Measurements from ENCODE around the gene LGR4. TPM values are rescaled to one million over a fixed set of nuclear protein-coding genes. Genes with fewer than 3 reads are reported as not detected.

The LGR4 gene
- total and polyA plus RNA-seq, 2 donors (not counting 1 experiment from before 2014, with no cell fraction given), result 0.92 to 3.3 TPM

DNA sequence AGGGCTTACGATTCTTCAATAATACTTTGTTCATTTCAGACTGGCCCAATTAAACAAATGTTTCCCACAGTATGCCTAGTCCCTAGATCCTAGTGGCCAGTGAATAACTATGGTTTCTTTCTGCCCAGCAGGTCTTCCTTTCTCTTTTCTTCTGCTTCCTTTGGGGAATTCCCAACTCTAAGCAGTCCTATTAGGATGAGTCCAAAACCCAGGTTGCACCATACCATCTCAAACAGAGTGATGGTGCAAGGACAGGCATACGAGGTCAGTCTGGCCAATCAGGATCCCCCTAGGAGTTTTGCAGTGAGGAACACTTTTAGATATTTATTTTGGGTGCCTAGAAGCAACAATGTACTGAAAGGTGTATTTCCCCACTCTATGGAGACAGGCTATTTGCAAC is 68.2 kb downstream of the LGR4 start:
- ATAC-seq (ENCODE audit: low read depth) (no peak), DNase-seq (no peak)
- TF ChIP-seq EZH2 (IDR thresholded peaks at IDR 0.05; ENCODE audit: borderline replicate concordance, insufficient read depth, low read depth, low read length, poor library complexity, severe bottlenecking), result no peak
- TF ChIP-seq, protein P1, sequence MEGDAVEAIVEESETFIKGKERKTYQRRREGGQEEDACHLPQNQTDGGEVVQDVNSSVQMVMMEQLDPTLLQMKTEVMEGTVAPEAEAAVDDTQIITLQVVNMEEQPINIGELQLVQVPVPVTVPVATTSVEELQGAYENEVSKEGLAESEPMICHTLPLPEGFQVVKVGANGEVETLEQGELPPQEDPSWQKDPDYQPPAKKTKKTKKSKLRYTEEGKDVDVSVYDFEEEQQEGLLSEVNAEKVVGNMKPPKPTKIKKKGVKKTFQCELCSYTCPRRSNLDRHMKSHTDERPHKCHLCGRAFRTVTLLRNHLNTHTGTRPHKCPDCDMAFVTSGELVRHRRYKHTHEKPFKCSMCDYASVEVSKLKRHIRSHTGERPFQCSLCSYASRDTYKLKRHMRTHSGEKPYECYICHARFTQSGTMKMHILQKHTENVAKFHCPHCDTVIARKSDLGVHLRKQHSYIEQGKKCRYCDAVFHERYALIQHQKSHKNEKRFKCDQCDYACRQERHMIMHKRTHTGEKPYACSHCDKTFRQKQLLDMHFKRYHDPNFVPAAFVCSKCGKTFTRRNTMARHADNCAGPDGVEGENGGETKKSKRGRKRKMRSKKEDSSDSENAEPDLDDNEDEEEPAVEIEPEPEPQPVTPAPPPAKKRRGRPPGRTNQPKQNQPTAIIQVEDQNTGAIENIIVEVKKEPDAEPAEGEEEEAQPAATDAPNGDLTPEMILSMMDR (IDR thresholded peaks at IDR 0.05), result no peak
- Histone ChIP-seq H3K4me2 (replicated peaks; ENCODE audit: low read depth, low read length, poor library complexity, severe bottlenecking) (no peak overlapping the region), H3K4me1 (ENCODE audit: control insufficient read depth in 2 of 2, insufficient read depth in 2 of 2, low read length in 2 of 2) (no peaks in the 10 kb centered on the region), H3K4me3 (ENCODE audit: control extremely low read depth in 1 of 5, extremely low read depth in 1 of 5, insufficient read depth in 1 of 5, low read depth in 2 of 5, low read length in 4 of 5) (no peak overlapping the region), H3K9me3 (ENCODE audit: control extremely low read depth in 1 of 3, control insufficient read depth in 2 of 3, insufficient read depth in 1 of 3, low read length in 2 of 3) (no peaks in the 10 kb centered on the region), H3K36me3 (replicated peaks in 1 of 2; ENCODE audit: control extremely low read depth in 1 of 2, control insufficient read depth in 1 of 2, extremely low read depth in 1 of 2, insufficient read depth in 2 of 2, low read length in 1 of 2) (no peaks in the 10 kb centered on the region), H3K27me3 (replicated peaks in 1 of 4; ENCODE audit: control extremely low read depth in 1 of 4, control insufficient read depth in 3 of 4, insufficient read depth in 4 of 4, low read length in 3 of 4) (no peaks in the 10 kb centered on the region), H4K20me1 (ENCODE audit: control insufficient read depth, insufficient read depth, low read length, poor library complexity, severe bottlenecking) (no peaks in the 10 kb centered on the region), H3K27ac (ENCODE audit: low read length in 2 of 2) (no peak overlapping the region), H2AFZ (ENCODE audit: insufficient read depth, low read depth, low read length, poor library complexity, severe bottlenecking) (no peak overlapping the region), H3K9ac (ENCODE audit: low read length) (no peak overlapping the region), H3K79me2 (ENCODE audit: control insufficient read depth, insufficient read depth, low read length) (no peaks in the 10 kb centered on the region)
- ChIA-PET POLR2A (no interaction called here), CTCF (no interaction called here)
- Mint-ChIP-seq H3K9me3 (ENCODE audit: insufficient read depth) (no peaks in the 10 kb centered on the region), H3K4me1 (no peaks in the 10 kb centered on the region), H3K27ac (no peak overlapping the region), H3K4me3 (no peak overlapping the region), H3K27me3 (no peaks in the 10 kb centered on the region)
- intact Hi-C loops (cut with micrococcal nuclease), result no loop called here
- WGBS (ENCODE audit: insufficient coverage), result 90% methylated on average over 2 of the region's 2 CpGs

DNA sequence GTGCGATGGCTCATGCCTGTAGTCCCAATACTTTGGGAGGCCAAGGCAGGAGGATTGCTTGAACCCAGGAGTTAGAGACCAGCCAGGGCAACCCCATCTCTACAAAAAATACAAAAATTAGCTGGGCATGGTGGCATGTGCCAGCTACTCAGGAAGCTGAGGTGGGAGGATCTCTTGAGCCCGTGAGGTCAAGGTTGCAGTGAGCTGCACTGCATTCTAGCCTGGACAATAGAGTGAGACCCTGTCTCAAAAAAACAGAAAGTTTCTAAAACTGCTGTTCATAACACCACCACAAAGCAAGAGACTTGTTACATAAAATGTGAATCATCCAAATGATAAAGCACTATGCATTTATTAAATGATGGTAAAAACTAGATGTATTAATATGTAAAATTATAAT is 69.4 kb downstream of the LGR4 start:
- Histone ChIP-seq H3K27ac (ENCODE audit: low read length in 2 of 2) (no peak overlapping the region), H3K79me2 (ENCODE audit: control insufficient read depth, insufficient read depth, low read length) (no peaks in the 10 kb centered on the region), H3K4me2 (replicated peaks; ENCODE audit: low read depth, low read length, poor library complexity, severe bottlenecking) (no peak overlapping the region), H3K27me3 (replicated peaks in 1 of 4; ENCODE audit: control extremely low read depth in 1 of 4, control insufficient read depth in 3 of 4, insufficient read depth in 4 of 4, low read length in 3 of 4) (no peaks in the 10 kb centered on the region), H3K4me3 (ENCODE audit: control extremely low read depth in 1 of 5, extremely low read depth in 1 of 5, insufficient read depth in 1 of 5, low read depth in 2 of 5, low read length in 4 of 5) (no peak overlapping the region), H3K9ac (ENCODE audit: low read length) (no peak overlapping the region), H4K20me1 (ENCODE audit: control insufficient read depth, insufficient read depth, low read length, poor library complexity, severe bottlenecking) (no peaks in the 10 kb centered on the region), H3K4me1 (ENCODE audit: control insufficient read depth in 2 of 2, insufficient read depth in 2 of 2, low read length in 2 of 2) (no peaks in the 10 kb centered on the region), H3K36me3 (replicated peaks in 1 of 2; ENCODE audit: control extremely low read depth in 1 of 2, control insufficient read depth in 1 of 2, extremely low read depth in 1 of 2, insufficient read depth in 2 of 2, low read length in 1 of 2) (no peaks in the 10 kb centered on the region), H3K9me3 (ENCODE audit: control extremely low read depth in 1 of 3, control insufficient read depth in 2 of 3, insufficient read depth in 1 of 3, low read length in 2 of 3) (no peaks in the 10 kb centered on the region), H2AFZ (ENCODE audit: insufficient read depth, low read depth, low read length, poor library complexity, severe bottlenecking) (no peak overlapping the region)
- ATAC-seq (ENCODE audit: low read depth) (no peak), DNase-seq (no peak)
- Mint-ChIP-seq H3K27ac (no peak overlapping the region), H3K4me1 (no peaks in the 10 kb centered on the region), H3K4me3 (no peak overlapping the region), H3K9me3 (ENCODE audit: insufficient read depth) (no peaks in the 10 kb centered on the region), H3K27me3 (no peaks in the 10 kb centered on the region)
- POLR2A ChIA-PET, result no interaction called here
- CTCF ChIA-PET, result no interaction called here
- TF ChIP-seq, protein P1 (IDR thresholded peaks at IDR 0.05), result no peak
- no peak for TF ChIP-seq EZH2 (IDR thresholded peaks at IDR 0.05; ENCODE audit: borderline replicate concordance, insufficient read depth, low read depth, low read length, poor library complexity, severe bottlenecking)
- no CpG with 5 or more reads among the region's 2 CpGs for WGBS (ENCODE audit: insufficient coverage)
- intact Hi-C loops (cut with micrococcal nuclease), result no loop called here
